Motor neuron (in vitro differentiated cells): ENCODE data around the gene RHOC. TPM values are rescaled to one million over a fixed set of nuclear protein-coding genes. Genes with fewer than 3 reads are reported as not detected.

ENCODE experiments used
- ATAC-seq, 8 experiments: fragments of 200-7000 bp; cut with Tn5 transposase; replicated peaks in 6 of 8; 2 replicates each; pipeline ENCODE4 v1.8.0; 2021; ENCODE audit warnings: mild to moderate bottlenecking in 8 of 8, moderate library complexity in 8 of 8
- H3K27ac ChIP-seq, 2 donors: fragments of 250-450 bp; sonication (Bioruptor Pico); 2 replicates each; pipeline ENCODE4 v1.9.0; 2021; ENCODE audit warnings: antibody characterized with exemption in 2 of 2, mild to moderate bottlenecking in 2 of 2, moderate library complexity in 1 of 2
- H3K4me1 ChIP-seq, 2 donors: fragments of 250-450 bp; sonication (Bioruptor Pico); replicated peaks in 1 of 2; 2 replicates each; pipeline ENCODE4 v1.6.1; 2021; ENCODE audit warnings: antibody characterized with exemption in 2 of 2, mild to moderate bottlenecking in 2 of 2, moderate library complexity in 1 of 2
- H3K4me3 ChIP-seq, 5 donors: fragments of 250-450 bp; sonication (Bioruptor Pico); 2 replicates each; pipeline ENCODE4 v1.9.0; 2021; ENCODE audit warnings: antibody characterized with exemption in 5 of 5, mild to moderate bottlenecking in 5 of 5, moderate library complexity in 4 of 5
- WGBS, 10 experiments: fragments of 450-650 bp; shearing (Covaris generic); methylation state at CpG; one replicate each; pipeline ENCODE4 v1.0.0; 2022; 5-methylcytosine and 5-hydroxymethylcytosine counted together
- in situ Hi-C, 9 experiments: fragments of 400-800 bp; cut with MboI; loops; one replicate each; pipeline ENCODE4 v1.15.0; 2021; ENCODE audit warnings: low sequenced_read_pairs in 9 of 9, low pct_unique_long_range_greater_than_20kb in 2 of 9; ENCODE audit not compliant: unreplicated experiment in 9 of 9
- total RNA-seq, 8 experiments: library from RNA; unstranded; fragments of 300-600 nt; gene quantifications; 2 replicates each; pipeline versions ENCODE4 v1.2.3 to v1.2.4, GENCODE V29; 2022

RHOC gene
- total RNA-seq, 8 experiments from 2014 or later = 57.4 to 468 (median 89.6) TPM

DNA sequence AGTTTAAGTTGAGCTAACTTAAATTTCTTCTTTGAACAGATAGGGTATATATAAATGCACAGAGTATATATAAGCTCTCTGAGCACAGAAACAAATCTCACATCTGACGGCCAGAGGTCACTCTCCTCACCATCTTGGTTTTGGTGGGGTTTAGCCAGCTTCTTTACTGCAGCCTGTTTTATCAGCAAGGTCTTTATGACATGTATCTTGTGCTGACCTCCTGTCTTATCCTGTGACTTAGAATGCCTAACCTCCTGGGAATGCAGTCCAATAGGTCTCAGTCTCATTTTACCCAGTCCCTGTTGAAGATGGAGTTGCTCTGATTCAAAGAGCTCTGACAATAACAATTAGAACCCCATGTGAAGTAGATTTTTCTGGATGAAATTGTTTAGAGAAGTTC lies 34.1 kb downstream of the RHOC start:
- 83 to 100% (median 91%) methylated on average over 1 of the region's 1 CpG; no CpG with 5 or more reads in 3 of the 10 experiments for WGBS, 10 experiments
- Histone ChIP-seq H3K4me3 (no peak overlapping the region), H3K27ac (no peak overlapping the region), H3K4me1 (peaks cover 5 to 19% of the 10 kb centered on the region in 2 donors)
- in situ Hi-C loops = no loop called here
- ATAC-seq = no peak

DNA sequence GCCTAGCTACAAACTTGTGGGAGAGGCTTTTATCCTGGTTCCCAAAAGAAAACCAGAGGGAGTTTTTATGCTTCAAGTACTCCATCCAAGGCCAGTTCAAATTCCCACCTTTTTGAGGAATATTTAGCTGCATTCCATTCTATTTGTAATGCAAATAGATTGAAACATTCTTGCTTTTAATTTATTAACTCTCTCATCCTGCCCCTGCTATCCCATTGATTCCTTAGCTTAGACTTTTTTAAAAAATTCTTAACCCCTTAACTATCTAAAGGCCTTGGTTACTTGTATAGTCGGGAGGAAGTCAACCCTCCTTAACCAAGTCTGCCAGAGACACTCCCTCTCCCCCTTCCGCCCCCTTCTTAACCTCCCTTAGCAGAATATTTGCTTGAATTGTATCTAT lies 34.9 kb downstream of the RHOC start:
- WGBS, 10 experiments = 45 to 100% (median 59%) methylated on average over 1 to 2 of the region's 2 CpGs; no CpG with 5 or more reads in 4 of the 10 experiments
- peaks cover 5 to 19% of the 10 kb centered on the region in 2 donors for H3K4me1 ChIP-seq
- no peak overlapping the region for H3K4me3 ChIP-seq
- no peak overlapping the region for H3K27ac ChIP-seq
- no peak for ATAC-seq
- in situ Hi-C loops = no loop called here

GRCh38 chr1:112666946-112667345 lies 40.0 kb downstream of the RHOC start:
- in situ Hi-C loops = no loop called here
- Histone ChIP-seq H3K4me1 (no peaks in the 10 kb centered on the region), H3K4me3 (no peak overlapping the region), H3K27ac (no peak overlapping the region)
- 78 to 100% (median 96%) methylated on average over 1 to 2 of the region's 2 CpGs; no CpG with 5 or more reads in 1 of the 10 experiments for WGBS, 10 experiments
- no peak for ATAC-seq

DNA sequence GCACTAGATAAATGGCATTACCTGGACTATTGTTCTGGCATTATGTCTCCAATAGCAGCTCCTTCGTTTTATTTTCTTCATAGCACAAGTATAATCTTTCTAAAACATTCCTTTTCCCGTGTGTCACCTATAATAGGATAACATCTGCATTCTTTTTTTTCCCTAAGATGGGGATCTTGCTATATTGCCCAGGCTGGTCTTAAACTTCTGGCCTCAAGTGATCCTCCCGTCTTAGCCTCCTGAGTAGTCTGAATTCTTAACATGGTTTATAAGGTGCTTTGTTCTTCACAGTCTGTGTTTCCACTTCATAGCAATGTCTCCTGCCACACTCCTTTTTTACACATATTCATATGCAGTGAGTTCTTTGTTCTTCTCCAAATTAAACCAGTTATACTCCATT lies 41.1 kb downstream of the RHOC start:
- Histone ChIP-seq H3K4me1 (no peaks in the 10 kb centered on the region), H3K4me3 (no peak overlapping the region), H3K27ac (no peak overlapping the region)
- ATAC-seq = no peak
- in situ Hi-C loops = no loop called here
- WGBS, 10 experiments = 94 to 100% (median 100%) methylated on average over 2 to 3 of the region's 3 CpGs; no CpG with 5 or more reads in 2 of the 10 experiments

GRCh38 chr1:112651205-112651604 lies 55.7 kb downstream of the RHOC start:
- ATAC-seq = no peak
- H3K27ac ChIP-seq = no peak overlapping the region
- no peaks in the 10 kb centered on the region for H3K4me1 ChIP-seq
- in situ Hi-C loops = no loop called here
- 89 to 100% (median 100%) methylated on average over 1 of the region's 1 CpG; no CpG with 5 or more reads in 3 of the 10 experiments for WGBS, 10 experiments
- H3K4me3 ChIP-seq = no peak overlapping the region

Other genes starting within 250 kb of the RHOC start
- 1 to 10 TPM; 2.3 to 4.3 (median 3.5) TPM for gene WNT2B, start 198.2 kb downstream of the RHOC start, total RNA-seq
- gene ST7L, start 88.0 kb downstream of the RHOC start, total RNA-seq = 10 to 100 TPM; 19.9 to 31.3 (median 28.2) TPM
- gene CAPZA1, start 87.3 kb downstream of the RHOC start, total RNA-seq = 100 to 1,000 TPM; 119 to 210 (median 162) TPM
- 10 to 100 TPM in 7 of 8 experiments, 1 to 10 TPM in 1; 8.8 to 74.7 (median 28.3) TPM for gene MOV10, start 32.5 kb downstream of the RHOC start, total RNA-seq
- gene PPM1J, start 8.2 kb upstream of the RHOC start, total RNA-seq = 1 to 10 TPM in 4 of 8 experiments, under 1 TPM in 4; 0.36 to 2.2 (median 0.87) TPM
- gene SLC16A1, start 249.1 kb upstream of the RHOC start, total RNA-seq = 100 to 1,000 TPM in 2 of 8 experiments, 10 to 100 TPM in 6; 48.0 to 143 (median 77.6) TPM